ENCODE measurements around the gene EHD3.

GRCh38 chr2:31208240-31208639 lies 25.7 kb upstream of the EHD3 start:
- TF ChIP-seq MAZ (IDR thresholded peaks at IDR 0.05; ENCODE audit: borderline replicate concordance, low read depth, low read length), result no peak
- no peak for TF ChIP-seq ELK1 (IDR thresholded peaks at IDR 0.05; ENCODE audit: borderline replicate concordance, low read depth, low read length)
- no peak for TF ChIP-seq MXI1 (IDR thresholded peaks at IDR 0.05; ENCODE audit: borderline replicate concordance, low read depth, low read length)
- TF ChIP-seq RFX5 (IDR thresholded peaks at IDR 0.05; ENCODE audit: low read depth, low read length), result no peak
- no peak for TF ChIP-seq CTCF (conservative IDR thresholded peaks at IDR 0.05; ENCODE audit: low read depth, low read length)
